ENCODE results near the gene PRDM9. TPM values are rescaled to one million over a fixed set of nuclear protein-coding genes. Genes with fewer than 3 reads are reported as not detected.

The PRDM9 gene
- total RNA-seq, 1 experiment from 2014 or later, result not detected

GRCh38 chr5:23473915-23474314, 33.5 kb upstream of the PRDM9 start:
- Histone ChIP-seq H3K9me3 (ENCODE audit: low read depth, low read length, poor library complexity, severe bottlenecking) (no peaks in the 10 kb centered on the region), H3K27me3 (replicated peaks; ENCODE audit: insufficient read depth, low read depth, low read length, poor library complexity) (no peaks in the 10 kb centered on the region), H3K27ac (ENCODE audit: low read depth, low read length, poor library complexity, severe bottlenecking) (no peak overlapping the region), H3K36me3 (ENCODE audit: insufficient read depth, low read length, poor library complexity, severe bottlenecking) (no peaks in the 10 kb centered on the region), H3K4me1 (ENCODE audit: insufficient read depth, low read length, poor library complexity, severe bottlenecking) (no peaks in the 10 kb centered on the region), H3K4me3 (ENCODE audit: low read depth, low read length, poor library complexity, severe bottlenecking) (no peak overlapping the region)
- TF ChIP-seq EZH2 (IDR thresholded peaks at IDR 0.05; ENCODE audit: borderline replicate concordance, low read depth, low read length, poor library complexity, severe bottlenecking) (no peak), CTCF (conservative IDR thresholded peaks at IDR 0.05; ENCODE audit: low read depth, low read length) (no peak)
- ChIA-PET POLR2A (ENCODE audit: low non-redundant PET) (interaction anchor here (0.7 kb wide), 1 partner anchor 452 kb away, joined by 4 read pairs; no protein-coding TSS in a partner anchor), CTCF (no interaction called here)
- BruUV-seq (replicated peaks), result no TSS peak
- intact Hi-C loops (cut with micrococcal nuclease; ENCODE audit: unreplicated experiment), result no loop called here
- no peak for DNase-seq (ENCODE audit: low spot score)

GRCh38 chr5:23474315-23474714, 33.1 kb upstream of the PRDM9 start:
- H3K9me3 ChIP-seq (ENCODE audit: low read depth, low read length, poor library complexity, severe bottlenecking), result no peaks in the 10 kb centered on the region
- H3K4me1 ChIP-seq (ENCODE audit: insufficient read depth, low read length, poor library complexity, severe bottlenecking), result no peaks in the 10 kb centered on the region
- intact Hi-C loops (cut with micrococcal nuclease; ENCODE audit: unreplicated experiment), result no loop called here
- H3K4me3 ChIP-seq (ENCODE audit: low read depth, low read length, poor library complexity, severe bottlenecking), result no peak overlapping the region
- CTCF ChIA-PET, result no interaction called here
- DNase-seq (ENCODE audit: low spot score), result no peak
- H3K27me3 ChIP-seq (replicated peaks; ENCODE audit: insufficient read depth, low read depth, low read length, poor library complexity), result no peaks in the 10 kb centered on the region
- TF ChIP-seq EZH2 (IDR thresholded peaks at IDR 0.05; ENCODE audit: borderline replicate concordance, low read depth, low read length, poor library complexity, severe bottlenecking), result no peak
- H3K27ac ChIP-seq (ENCODE audit: low read depth, low read length, poor library complexity, severe bottlenecking), result no peak overlapping the region
- POLR2A ChIA-PET (ENCODE audit: low non-redundant PET), result interaction anchor here (0.7 kb wide), 1 partner anchor 452 kb away, joined by 4 read pairs; no protein-coding TSS in a partner anchor
- BruUV-seq (replicated peaks), result no TSS peak
- no peaks in the 10 kb centered on the region for H3K36me3 ChIP-seq (ENCODE audit: insufficient read depth, low read length, poor library complexity, severe bottlenecking)

GRCh38 chr5:23476580-23476979, 30.8 kb upstream of the PRDM9 start:
- no TSS peak for BruUV-seq (replicated peaks)
- POLR2A ChIA-PET (ENCODE audit: low non-redundant PET), result no interaction called here
- CTCF ChIA-PET, result no interaction called here
- Histone ChIP-seq H3K27me3 (replicated peaks; ENCODE audit: insufficient read depth, low read depth, low read length, poor library complexity) (no peaks in the 10 kb centered on the region), H3K4me3 (ENCODE audit: low read depth, low read length, poor library complexity, severe bottlenecking) (no peak overlapping the region), H3K9me3 (ENCODE audit: low read depth, low read length, poor library complexity, severe bottlenecking) (no peaks in the 10 kb centered on the region), H3K4me1 (ENCODE audit: insufficient read depth, low read length, poor library complexity, severe bottlenecking) (no peaks in the 10 kb centered on the region), H3K36me3 (ENCODE audit: insufficient read depth, low read length, poor library complexity, severe bottlenecking) (no peaks in the 10 kb centered on the region), H3K27ac (ENCODE audit: low read depth, low read length, poor library complexity, severe bottlenecking) (no peak overlapping the region)
- DNase-seq (ENCODE audit: low spot score), result no peak
- intact Hi-C loops (cut with micrococcal nuclease; ENCODE audit: unreplicated experiment), result no loop called here
- TF ChIP-seq EZH2 (IDR thresholded peaks at IDR 0.05; ENCODE audit: borderline replicate concordance, low read depth, low read length, poor library complexity, severe bottlenecking), result no peak
- no peak for TF ChIP-seq CTCF (conservative IDR thresholded peaks at IDR 0.05; ENCODE audit: low read depth, low read length)

GRCh38 chr5:23482642-23483041, 24.8 kb upstream of the PRDM9 start:
- no TSS peak for BruUV-seq (replicated peaks)
- Histone ChIP-seq H3K4me1 (ENCODE audit: insufficient read depth, low read length, poor library complexity, severe bottlenecking) (no peaks in the 10 kb centered on the region), H3K36me3 (ENCODE audit: insufficient read depth, low read length, poor library complexity, severe bottlenecking) (no peaks in the 10 kb centered on the region), H3K27me3 (replicated peaks; ENCODE audit: insufficient read depth, low read depth, low read length, poor library complexity) (no peaks in the 10 kb centered on the region), H3K27ac (ENCODE audit: low read depth, low read length, poor library complexity, severe bottlenecking) (no peak overlapping the region), H3K9me3 (ENCODE audit: low read depth, low read length, poor library complexity, severe bottlenecking) (no peaks in the 10 kb centered on the region), H3K4me3 (ENCODE audit: low read depth, low read length, poor library complexity, severe bottlenecking) (no peak overlapping the region)
- no peak for TF ChIP-seq EZH2 (IDR thresholded peaks at IDR 0.05; ENCODE audit: borderline replicate concordance, low read depth, low read length, poor library complexity, severe bottlenecking)
- intact Hi-C loops (cut with micrococcal nuclease; ENCODE audit: unreplicated experiment), result no loop called here
- POLR2A ChIA-PET (ENCODE audit: low non-redundant PET), result no interaction called here
- CTCF ChIA-PET, result no interaction called here
- peak; percentile 0 for DNase-seq (ENCODE audit: low spot score)
